GM12872 (cell line): Measurements from ENCODE around the gene TEX12.
A peak's percentile ranks its signal among the peaks of the same experiment; 100 is the strongest.

Source experiments
- TF ChIP-seq, protein P1 (sequence below): IDR thresholded peaks from 3 replicates; pipeline ENCODE4 v1.5.1; 2011; ENCODE audit warnings: low read depth, mild to moderate bottlenecking, low read length, moderate library complexity; ENCODE audit not compliant: insufficient read depth

TEX12 gene

GRCh38 chr11:112166562-112166961 lies 610 bp upstream of the TEX12 start:
- TF ChIP-seq, protein P1, sequence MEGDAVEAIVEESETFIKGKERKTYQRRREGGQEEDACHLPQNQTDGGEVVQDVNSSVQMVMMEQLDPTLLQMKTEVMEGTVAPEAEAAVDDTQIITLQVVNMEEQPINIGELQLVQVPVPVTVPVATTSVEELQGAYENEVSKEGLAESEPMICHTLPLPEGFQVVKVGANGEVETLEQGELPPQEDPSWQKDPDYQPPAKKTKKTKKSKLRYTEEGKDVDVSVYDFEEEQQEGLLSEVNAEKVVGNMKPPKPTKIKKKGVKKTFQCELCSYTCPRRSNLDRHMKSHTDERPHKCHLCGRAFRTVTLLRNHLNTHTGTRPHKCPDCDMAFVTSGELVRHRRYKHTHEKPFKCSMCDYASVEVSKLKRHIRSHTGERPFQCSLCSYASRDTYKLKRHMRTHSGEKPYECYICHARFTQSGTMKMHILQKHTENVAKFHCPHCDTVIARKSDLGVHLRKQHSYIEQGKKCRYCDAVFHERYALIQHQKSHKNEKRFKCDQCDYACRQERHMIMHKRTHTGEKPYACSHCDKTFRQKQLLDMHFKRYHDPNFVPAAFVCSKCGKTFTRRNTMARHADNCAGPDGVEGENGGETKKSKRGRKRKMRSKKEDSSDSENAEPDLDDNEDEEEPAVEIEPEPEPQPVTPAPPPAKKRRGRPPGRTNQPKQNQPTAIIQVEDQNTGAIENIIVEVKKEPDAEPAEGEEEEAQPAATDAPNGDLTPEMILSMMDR, result no peak

DNA sequence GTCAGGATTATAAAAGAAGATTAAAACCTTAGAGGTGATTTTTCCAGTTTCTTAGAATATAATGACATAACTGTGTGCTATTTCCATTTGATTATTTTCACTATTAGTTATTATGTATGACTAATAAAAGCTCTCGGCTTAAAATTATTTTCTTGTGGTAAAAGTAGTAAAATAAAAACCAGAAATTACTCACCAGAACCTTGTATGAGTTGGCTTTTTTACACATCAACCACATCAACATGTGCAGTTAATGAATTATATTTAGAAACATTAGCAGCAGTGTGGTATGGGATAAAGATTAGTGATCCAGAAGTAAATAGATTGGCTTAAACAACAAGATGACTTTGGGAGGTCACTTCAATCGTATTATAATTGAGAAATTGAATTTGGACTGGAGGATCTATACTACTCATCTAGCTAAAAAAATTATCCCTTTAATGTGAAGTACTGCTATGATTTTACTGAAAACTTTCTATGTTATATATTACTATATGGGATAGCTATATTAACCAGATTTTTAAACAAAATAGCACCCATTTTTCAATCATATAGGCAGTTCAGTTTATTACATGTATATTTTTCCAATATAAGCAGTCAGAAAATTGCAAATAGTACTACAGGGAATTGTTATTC lies 5.3 kb downstream of the TEX12 start:
- TF ChIP-seq, protein P1, result no peak

- TF ChIP-seq, protein P1, result no peak
These were observed 6.0 kb downstream of the TEX12 start for GRCh38 chr11:112173152-112173551.

DNA sequence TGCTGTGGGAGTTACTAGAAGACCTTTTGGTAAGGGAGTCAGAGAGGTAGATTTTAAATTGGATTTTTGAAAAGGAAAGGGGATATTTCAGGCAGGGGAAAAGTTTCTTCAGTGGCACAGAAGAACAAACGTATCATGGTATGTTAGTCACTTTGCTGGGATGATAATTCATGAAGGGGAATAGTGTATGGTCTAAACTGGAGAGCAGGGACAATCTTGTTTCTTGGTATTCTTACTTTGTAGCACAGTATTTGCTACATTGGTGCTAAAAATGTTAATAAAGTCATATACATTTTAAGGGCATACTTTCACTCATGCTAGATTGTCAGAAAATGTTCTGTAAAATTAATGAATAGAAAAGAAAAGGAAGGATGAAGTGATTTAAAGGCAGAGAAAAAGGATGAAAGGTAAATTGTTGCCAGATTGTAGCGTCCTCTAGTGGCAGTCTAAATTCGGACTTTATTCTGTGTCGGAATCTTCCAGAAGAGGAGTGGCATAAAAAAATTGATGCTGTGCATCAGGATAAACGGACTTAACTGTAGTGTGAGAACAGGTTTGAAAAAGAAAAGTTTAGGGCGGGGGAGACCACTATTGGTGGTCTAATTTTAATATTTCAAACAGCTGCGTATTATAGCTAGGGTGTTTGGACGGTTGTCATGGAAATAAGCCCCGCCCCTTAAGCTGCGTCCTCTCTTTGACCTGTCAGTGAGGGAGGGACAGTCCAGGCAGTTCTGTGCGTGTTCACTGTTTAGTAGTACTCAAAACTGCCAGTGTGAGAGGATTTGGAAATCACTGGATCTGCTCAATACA lies 7.8 kb downstream of the TEX12 start, which contains the start of gene BCO2:
TSS of gene BCO2 (plus strand) at position 724 of the 810 bp plus-strand sequence. CDS start 90 bp downstream, outside the sequence.
- TF ChIP-seq, protein P1, result peak; percentile 75

DNA sequence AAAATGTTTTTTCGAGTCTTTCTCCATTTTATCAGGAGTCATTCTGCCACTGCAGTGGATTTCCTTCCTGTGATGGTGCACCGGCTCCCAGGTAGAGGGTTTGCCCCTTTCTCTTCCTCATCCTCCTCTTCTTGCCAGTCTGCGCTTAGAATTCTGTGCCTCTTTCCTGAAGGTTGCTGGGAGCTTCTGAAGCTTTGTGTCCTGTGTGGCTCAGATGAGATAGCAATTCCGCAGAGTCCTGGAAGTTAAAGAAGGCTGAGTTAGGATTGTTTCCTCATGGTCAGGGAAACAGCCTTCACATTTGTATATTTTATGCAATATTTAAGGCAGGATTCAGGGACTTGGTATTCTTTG lies 8.4 kb downstream of the TEX12 start:
- TF ChIP-seq, protein P1, result no peak

DNA sequence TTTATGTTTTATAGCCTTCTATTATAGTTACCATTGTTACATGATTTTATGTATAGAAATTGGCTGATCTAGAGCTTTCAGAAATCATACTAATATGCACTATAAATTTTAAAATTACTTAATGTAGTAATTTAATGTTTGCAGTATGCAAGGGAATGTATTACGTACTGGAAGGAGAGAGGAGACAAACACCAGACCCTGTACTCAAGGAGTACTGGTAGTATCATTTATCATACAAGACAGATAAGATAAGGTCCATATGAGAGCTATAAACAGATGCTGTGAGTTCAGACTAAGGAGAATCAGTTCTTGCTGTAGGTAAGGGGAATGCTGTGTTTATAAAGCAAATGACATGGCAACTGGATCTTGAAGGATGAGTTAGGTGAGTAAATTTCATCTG lies 8.9 kb downstream of the TEX12 start:
- TF ChIP-seq, protein P1, result no peak

DNA sequence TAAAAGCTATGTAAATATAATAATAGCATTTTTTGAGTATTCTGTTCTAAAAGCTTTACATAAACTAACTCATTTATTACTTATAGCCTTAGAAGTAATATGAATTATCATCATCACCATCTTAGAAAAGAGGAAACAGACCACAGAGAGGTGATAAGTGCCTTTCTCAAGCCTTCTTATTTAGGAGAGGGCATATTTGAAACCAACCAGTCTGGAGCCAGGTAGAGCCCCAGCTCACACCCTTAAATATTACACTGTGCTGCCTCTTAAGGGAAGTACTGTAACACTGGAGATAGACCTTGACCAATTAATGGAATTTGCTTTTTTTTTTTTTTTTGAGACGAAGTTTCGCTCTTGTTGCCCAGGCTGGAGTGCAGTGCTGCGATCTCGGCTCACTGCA lies 10.4 kb downstream of the TEX12 start:
- TF ChIP-seq, protein P1, result no peak
